Right hindlimb (tissue), 1 donor: ENCODE measurements around the gene CELA2B.
A peak's percentile ranks its signal among the peaks of the same experiment; 100 is the strongest.
"Not testable (repeated sequence)": the region's sequence is repeated elsewhere in the genome, so short reads cannot be mapped to it uniquely, and the experiment has no call there.

Experiments
- DNase-seq: peaks from one replicate; pipeline ENCODE4 v3.0.0-alpha.2; 2018

The CELA2B gene

DNA sequence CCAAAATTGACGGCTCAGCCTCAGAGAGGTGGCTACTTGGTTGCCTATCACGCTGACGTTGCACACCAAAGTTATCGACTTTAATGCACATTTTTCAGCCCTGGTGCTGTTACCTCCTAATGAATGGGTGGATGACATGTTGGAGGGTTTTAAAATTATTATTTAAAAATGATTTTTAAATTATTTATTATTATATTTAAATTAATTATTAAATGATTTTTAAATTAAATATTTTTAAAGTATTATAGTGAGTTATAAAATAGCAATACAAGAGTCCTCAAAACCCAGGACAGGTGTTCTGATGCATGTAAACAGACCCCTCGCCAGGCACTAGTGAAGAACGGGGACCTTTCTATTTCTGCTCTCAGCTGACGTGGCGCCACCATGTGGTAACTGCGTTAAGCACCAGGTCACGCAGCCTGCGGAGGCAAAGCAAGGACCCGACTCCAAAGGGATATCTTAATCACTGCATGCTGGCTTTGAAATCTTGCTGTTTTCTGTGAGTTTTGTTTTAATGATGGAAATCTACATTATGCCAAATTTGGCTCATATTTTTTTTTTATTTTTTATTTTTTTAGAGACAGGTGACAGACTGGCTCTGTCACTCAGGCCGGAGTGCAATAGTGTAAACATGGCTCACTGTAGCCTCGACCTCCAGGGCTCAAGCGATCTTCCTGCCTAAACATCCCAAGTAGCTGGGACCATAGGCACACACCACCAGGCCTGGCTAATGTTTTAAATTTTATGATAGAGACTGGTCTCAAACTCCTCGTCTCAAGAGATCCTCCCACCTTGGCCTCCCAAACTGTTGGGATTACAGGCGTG lies 25.5 kb downstream of the CELA2B start:
- DNase-seq: no peak

DNA sequence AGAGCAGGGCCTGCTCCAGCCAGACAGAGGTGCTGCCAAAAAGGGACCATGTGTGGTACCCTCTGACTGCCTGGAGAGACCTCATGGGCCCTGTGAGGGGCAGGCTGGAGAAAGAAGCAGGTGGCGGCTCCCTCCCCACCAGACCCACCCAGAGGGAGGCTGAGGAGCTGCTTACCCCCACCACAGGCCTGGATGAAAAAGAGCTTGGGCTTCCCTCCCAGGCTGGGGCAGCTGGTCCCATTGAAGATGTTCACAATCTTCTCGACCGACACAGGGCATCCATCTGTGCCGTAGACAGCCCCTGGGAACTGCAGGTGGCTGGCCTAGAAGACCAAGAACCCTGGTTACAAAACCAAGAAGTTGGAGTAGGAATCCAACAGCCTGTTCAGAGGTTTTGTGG lies 28.5 kb downstream of the CELA2B start:
- DNase-seq: no peak

GRCh38 chr1:15506831-15507230 lies 30.9 kb downstream of the CELA2B start:
- no peak for DNase-seq

DNA sequence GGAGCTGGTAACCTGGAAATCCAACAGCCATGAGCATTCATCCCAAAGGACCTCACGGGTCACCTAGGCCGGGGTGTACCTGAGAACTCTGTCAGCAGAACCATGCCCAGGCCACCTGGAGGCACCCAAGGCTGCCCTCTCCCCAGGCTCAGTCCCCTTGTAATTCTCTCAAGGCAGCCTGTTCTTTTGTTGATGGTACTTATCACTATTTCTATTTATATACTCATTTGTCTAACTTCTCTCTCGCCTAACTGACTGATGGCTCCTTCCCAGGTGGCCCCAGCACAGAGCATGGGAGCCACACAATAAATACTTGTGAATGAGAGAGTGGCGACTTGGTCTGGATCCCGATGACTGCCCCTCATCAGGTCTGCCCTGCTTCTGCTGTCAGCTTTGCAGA lies 31.4 kb downstream of the CELA2B start:
- DNase-seq: no peak

GRCh38 chr1:15508700-15509487 lies 33.0 kb downstream of the CELA2B start:
- no peak for DNase-seq

DNA sequence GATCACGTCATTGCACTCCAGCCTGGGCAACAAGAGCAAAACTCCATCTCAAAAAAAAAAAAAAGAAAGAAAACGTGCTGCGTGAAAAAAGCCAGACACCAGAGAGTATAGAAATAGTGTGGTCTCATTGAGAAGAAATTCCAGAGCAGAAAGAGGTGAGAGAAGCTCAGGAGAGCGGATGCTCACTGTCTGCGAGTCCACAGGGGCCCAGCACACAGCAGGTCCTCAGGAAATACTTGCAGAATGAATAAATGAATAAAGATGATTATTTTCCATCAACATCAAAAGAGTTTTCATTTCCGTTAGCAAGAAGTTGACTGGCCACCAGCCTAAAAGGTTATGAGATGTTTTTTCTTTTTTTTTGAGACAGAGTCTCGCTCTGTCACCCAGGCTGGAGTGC lies 33.7 kb downstream of the CELA2B start:
- DNase-seq: no peak

DNA sequence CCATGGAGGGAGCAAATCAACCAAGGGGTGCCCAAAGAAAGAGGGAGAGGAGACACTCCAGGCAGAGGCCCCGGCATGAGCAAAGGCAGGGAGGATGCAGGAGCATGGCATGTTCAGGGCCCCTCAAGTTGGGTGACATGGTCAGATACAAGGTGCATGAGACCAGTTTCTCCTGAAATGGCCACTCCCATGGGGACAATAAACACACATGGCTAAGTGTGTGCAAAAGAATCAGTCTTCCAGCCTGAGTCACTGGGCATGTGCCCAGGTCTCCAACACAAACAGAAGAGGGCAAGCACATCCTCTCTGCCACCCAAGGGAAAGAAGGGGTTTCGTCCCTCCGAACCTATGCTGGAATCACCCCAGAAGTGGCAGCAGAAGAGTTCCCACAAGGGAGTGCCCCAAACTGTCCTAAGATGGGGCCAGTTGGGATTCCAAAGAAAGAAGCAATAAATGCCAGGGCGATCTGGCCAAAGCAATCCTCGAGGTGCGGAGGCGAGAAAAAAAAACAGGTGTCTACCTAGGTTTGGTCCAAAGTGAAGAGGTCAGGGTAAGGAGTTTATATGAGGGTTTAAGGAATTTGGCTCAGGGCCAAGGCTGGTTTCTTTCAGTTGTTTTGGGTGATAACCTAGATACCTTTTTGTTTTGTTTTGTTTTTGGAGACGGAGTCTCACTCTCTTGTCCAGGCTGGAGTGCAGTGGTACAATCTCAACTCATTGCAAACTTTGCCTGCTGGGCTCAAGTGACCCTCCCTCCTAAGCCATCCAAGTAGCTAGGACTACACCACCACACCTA lies 34.9 kb downstream of the CELA2B start:
- DNase-seq: no peak

- DNase-seq: no peak
These were observed 37.3 kb downstream of the CELA2B start for GRCh38 chr1:15513192-15513591.

GRCh38 chr1:15513919-15514318 lies 38.0 kb downstream of the CELA2B start:
- DNase-seq: no peak

DNA sequence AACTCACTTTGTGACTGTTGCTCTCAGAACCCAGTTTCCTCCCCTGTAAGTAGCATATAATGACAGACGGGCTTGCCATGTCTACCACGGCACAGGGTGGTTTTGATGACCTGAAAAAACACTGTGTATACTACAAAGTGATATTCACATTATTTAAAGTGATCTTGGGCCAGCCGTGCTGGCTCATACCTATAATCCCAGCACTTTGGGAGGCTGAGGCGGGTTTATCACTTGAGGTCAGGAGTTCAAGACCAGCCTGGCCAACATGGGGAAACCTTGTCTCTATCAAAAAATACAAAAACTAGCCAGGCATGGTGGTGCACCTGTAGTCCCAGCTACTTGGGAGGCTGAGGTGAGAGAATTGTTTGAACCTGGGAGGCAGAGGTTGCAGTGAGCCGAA lies 38.7 kb downstream of the CELA2B start:
- DNase-seq: not testable (repeated sequence)

DNA sequence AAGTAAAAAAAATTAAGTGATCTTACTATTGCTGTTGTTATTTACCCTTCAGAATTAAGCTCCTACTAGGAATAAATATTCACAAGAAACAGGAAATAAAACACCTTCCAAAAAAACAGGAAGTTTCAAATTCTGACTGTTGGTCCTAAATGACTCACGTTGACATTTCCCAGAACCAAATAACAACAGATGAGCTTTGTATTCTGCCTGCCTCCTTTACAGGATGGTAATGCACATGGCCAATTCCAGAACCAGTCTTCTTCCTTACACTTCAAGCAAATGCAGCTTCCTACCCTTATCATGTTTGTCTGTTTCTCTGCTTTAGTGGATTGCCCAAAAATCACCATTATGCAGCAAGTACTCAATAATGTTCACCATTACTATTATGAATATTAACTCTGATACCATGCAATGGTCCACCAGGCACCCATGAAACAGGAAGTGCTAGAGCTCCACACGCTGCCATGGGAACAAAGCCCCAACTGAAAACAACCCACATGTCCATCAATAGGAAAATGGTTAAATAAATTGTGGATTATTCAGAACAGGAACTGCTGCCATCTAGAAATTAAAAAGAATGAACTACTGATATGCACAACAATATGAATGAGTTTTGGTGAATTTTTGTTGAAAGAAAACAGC lies 39.2 kb downstream of the CELA2B start:
- DNase-seq: no peak

DNA sequence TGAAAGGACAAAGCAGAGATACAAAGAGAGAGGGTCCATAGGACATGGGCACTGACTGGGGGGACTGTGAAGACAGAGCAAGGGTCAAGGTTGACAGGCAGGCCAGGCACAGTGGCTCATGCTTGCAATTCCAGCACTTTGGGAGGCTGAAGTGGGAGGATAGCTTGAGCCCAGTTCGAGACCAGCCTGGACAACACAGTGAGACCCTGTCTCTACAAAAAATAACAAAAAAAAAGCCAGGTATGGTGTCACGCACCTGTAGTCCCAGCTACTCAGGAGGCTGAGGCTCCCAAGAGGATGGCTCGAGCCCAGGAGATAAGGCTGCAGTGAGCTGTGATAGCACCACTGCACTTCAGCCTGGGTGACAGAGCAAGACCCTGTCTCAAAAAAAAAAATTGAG lies 43.7 kb downstream of the CELA2B start:
- no peak for DNase-seq

DNA sequence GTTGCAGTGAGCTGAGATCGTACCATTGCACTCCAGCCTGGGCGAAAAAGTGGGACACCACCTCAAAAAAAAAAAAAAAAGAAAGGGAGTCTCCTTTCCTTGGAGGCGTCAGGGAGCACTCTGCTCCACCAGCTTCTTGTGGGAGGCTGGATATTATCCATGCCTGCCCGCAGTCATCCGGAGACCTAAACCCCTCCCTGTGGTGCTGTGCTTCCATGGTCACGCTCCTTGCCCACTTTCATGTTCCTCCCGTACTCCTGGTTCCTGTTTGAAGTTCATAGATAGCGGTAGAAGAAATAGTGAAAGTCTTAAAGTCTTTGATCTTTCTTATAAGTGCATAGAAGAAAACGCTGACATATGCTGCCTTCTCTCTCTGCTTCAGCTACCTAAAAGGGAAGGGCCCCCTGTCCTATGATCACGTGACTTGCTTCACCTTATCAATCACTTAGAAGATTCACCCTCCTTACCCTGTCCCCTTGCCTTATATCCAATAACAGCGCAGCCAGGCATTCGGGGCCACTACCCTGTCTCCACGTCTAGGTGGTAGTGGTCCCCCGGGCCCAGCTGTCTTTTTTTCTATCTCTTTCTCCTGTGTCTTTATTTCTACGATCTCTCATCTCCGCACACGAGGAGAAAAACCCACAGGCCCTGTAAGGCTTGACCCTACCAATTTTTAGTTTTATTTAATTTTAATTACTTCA lies 45.5 kb downstream of the CELA2B start:
- DNase-seq: not testable (repeated sequence)

DNA sequence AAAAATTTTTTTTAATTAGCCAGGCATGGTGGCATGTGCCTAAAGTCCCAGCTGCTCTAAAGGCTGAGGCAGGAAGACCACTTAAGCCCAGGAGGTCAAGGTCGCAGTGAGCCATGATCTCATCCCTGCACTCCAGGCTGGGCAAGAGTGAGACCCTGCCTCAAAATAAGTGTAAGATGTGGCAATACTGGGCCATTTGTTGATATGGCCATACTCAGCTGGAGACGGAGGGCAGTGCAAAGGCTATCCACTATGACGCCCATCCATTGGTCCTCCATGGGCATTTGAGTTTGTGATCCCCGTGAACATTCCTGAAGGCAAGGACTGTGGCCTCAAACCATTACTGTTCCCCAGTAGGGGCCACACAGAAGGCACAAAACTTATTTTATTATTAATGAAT lies 46.6 kb downstream of the CELA2B start:
- DNase-seq: no peak

DNA sequence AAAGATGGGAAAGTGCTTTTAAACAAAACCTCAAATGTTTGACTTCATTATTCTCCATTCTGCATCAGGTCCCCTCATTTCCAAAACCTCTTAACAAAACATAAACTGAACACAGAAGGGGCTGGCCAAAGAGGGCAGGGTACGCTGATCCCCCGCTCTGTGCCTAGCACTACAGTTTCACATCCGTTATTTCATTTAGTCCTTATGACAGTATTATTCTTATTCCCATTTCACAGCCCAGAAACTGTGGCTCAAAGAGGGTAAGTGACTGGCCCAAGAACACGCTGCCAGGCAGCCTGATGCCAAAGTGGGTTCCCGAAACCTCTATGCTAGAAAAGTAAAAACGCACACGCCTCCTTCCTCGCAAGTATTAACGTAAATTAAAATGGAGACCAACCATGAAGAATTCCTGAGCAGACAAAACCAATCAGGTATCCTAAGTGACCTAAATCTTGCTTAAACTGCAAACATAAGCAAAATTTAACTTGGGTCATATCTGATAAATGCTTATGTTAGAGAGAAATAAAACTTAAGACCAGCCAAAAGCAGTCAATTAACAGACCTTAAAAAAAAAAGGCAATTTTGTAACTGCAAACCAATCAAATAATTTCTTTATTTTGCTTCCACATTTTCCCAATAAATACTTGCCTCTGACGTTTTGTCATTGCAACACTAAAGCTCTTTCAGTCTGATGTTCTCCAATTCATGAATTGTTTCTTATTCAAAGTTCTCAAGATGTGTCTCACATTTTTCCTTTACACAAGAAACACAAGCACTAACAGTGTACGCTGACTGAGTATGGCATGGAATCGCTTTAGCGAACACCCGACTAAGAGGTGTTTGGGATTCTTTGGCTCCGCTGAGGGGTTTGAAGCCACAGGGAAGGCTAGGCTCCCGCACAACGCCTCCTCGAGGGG lies 47.5 kb downstream of the CELA2B start:
- no peak for DNase-seq

DNA sequence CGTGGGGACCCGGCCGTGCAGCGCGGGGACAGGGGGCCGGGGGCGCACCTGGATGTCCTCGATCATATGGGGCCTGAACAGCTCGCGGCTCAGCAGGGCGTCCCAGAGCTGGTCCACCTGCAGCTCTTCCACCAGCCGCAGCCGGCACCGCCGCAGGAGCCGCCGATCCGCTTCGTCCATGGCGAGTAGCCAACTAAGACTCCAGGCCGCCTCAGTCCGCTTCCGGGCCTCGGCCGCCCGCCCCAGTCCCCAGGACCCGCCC lies 48.0 kb downstream of the CELA2B start, which contains the start of gene CASP9:
Gene CASP9 (minus strand): TSS at position 195 of the 262 bp plus-strand sequence. CDS start 15 bp downstream, at position 180.
- DNase-seq: no peak

GRCh38 chr1:15524283-15525049 lies 48.6 kb downstream of the CELA2B start:
- peak; percentile 100 for DNase-seq

GRCh38 chr1:15525050-15526020 lies 49.4 kb downstream of the CELA2B start:
- DNase-seq: no peak

DNA sequence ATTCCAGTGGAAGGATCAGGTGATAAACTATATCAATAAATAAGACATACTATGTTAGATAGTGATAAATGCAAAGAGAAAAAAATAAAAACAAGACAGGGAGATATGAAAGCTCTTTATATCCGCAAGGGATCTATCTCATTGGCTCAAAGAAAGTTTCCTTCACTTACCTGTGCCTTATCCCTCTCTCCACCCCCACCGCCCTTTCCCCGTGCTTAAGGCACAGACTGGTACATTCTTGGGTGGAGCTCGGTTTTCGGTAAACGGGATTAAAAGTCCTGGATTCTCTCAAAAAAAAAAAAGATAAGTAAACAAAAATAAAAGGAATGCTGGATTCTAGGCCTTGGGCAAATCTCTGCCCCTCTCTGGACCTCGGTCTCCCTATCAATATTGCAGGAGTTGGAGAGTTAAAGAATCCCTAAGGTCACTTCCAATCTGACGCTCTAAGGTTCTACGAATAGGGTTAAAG lies 50.2 kb downstream of the CELA2B start:
- DNase-seq: peak; percentile 35
